ENCODE results near the gene SUN2. TPM values are rescaled to one million over a fixed set of nuclear protein-coding genes. Genes with fewer than 3 reads are reported as not detected.

Gene SUN2
- total RNA-seq, 1 experiment from 2014 or later, result 169 TPM

GRCh38 chr22:38707346-38707745, 48.5 kb downstream of the SUN2 start:
- no peaks in the 10 kb centered on the region for H3K27me3 ChIP-seq (ENCODE audit: insufficient read depth, low read depth)
- peaks cover 41% of the 10 kb centered on the region for H3F3A ChIP-seq (ENCODE audit: insufficient read depth, low read depth)
- peaks cover 50% of the 10 kb centered on the region for H3K4me1 ChIP-seq (replicated peaks; ENCODE audit: insufficient read depth)
- peak overlapping the region; percentile 88 for H3K27ac ChIP-seq
- H3K36me3 ChIP-seq (ENCODE audit: low read depth), result peaks cover 34% of the 10 kb centered on the region
- H4K20me1 ChIP-seq (ENCODE audit: insufficient read depth), result peaks cover 31% of the 10 kb centered on the region
- no peak for TF ChIP-seq CTCF (conservative IDR thresholded peaks at IDR 0.05)
- TF ChIP-seq EZH2 (IDR thresholded peaks at IDR 0.05; ENCODE audit: low read depth), result no peak
- POLR2A ChIA-PET (ENCODE audit: unreplicated experiment), result interaction anchor here (0.6 to 0.9 kb wide), 6 partner anchors 10 to 1656 kb away, joined by 3 to 5 read pairs (median 4); partner anchors contain the start of genes KCTD17 and TOMM22
- peak overlapping the region; percentile 98 for H3K4me3 ChIP-seq
- H3K9me2 ChIP-seq (ENCODE audit: insufficient read depth), result no peaks in the 10 kb centered on the region
- CTCF ChIA-PET, result interaction anchor here (0.7 to 2.1 kb wide), 4 partner anchors 11 to 59 kb away, joined by 3 to 7 read pairs (median 4); partner anchors contain the start of gene TOMM22
- intact Hi-C loops (cut with micrococcal nuclease; ENCODE audit: unreplicated experiment), result loop anchor here (10.0 kb wide), 2 partner anchors 203 to 393 kb away; partner anchors contain the start of genes CSNK1E and DDX17
- H3K79me2 ChIP-seq (ENCODE audit: low read depth), result peaks cover 65% of the 10 kb centered on the region
- DNase-seq, result peak in 1 of 2 experiments; percentile 97
- H3K9me3 ChIP-seq (ENCODE audit: insufficient read depth, low read depth), result no peaks in the 10 kb centered on the region
- no peak overlapping the region for H2AFZ ChIP-seq
- TSS peak; percentile 26 for BruUV-seq (replicated peaks)
- H3K4me2 ChIP-seq, result peak overlapping the region; percentile 85

GRCh38 chr22:38706901-38707195, 49.0 kb downstream of the SUN2 start:
- POLR2A ChIA-PET (ENCODE audit: unreplicated experiment), result interaction anchor here (0.6 to 0.9 kb wide), 4 partner anchors 10 to 133 kb away, joined by 3 to 5 read pairs (median 5); no protein-coding TSS in a partner anchor
- TSS peak; percentile 40 for BruUV-seq (replicated peaks)
- peak overlapping the region; percentile 69; the same call in 1 of the 2 replicates for H2AFZ ChIP-seq
- H3K27ac ChIP-seq, result peak overlapping the region; percentile 88
- H3K4me2 ChIP-seq, result peak overlapping the region; percentile 85
- peaks cover 43% of the 10 kb centered on the region for H3F3A ChIP-seq (ENCODE audit: insufficient read depth, low read depth)
- CTCF ChIA-PET, result interaction anchor here (0.8 to 2.1 kb wide), 2 partner anchors 18 to 25 kb away, joined by 3 to 7 read pairs; partner anchors contain the start of gene TOMM22
- peak overlapping the region; percentile 98 for H3K4me3 ChIP-seq
- H4K20me1 ChIP-seq (ENCODE audit: insufficient read depth), result peaks cover 26% of the 10 kb centered on the region
- no peak for DNase-seq
- peaks cover 60% of the 10 kb centered on the region for H3K79me2 ChIP-seq (ENCODE audit: low read depth)
- H3K4me1 ChIP-seq (replicated peaks; ENCODE audit: insufficient read depth), result peaks cover 51% of the 10 kb centered on the region
- H3K9me3 ChIP-seq (ENCODE audit: insufficient read depth, low read depth), result no peaks in the 10 kb centered on the region
- H3K36me3 ChIP-seq (ENCODE audit: low read depth), result peaks cover 29% of the 10 kb centered on the region
- intact Hi-C loops (cut with micrococcal nuclease; ENCODE audit: unreplicated experiment), result loop anchor here (10.0 kb wide), 2 partner anchors 202 to 392 kb away; partner anchors contain the start of genes CSNK1E and DDX17
- no peaks in the 10 kb centered on the region for H3K9me2 ChIP-seq (ENCODE audit: insufficient read depth)
- TF ChIP-seq EZH2 (IDR thresholded peaks at IDR 0.05; ENCODE audit: low read depth) (no peak), CTCF (conservative IDR thresholded peaks at IDR 0.05) (no peak)
- no peaks in the 10 kb centered on the region for H3K27me3 ChIP-seq (ENCODE audit: insufficient read depth, low read depth)

GRCh38 chr22:38706101-38706900, 49.5 kb downstream of the SUN2 start:
- CTCF ChIA-PET, result interaction anchor here (0.8 to 2.1 kb wide), 3 partner anchors 19 to 25 kb away, joined by 3 to 7 read pairs (median 3); partner anchors contain the start of gene TOMM22
- Histone ChIP-seq H3K27me3 (ENCODE audit: insufficient read depth, low read depth) (no peaks in the 10 kb centered on the region), H3K4me3 (peak overlapping the region; percentile 98), H3K4me1 (replicated peaks; ENCODE audit: insufficient read depth) (peaks cover 54% of the 10 kb centered on the region), H3K9me2 (ENCODE audit: insufficient read depth) (no peaks in the 10 kb centered on the region), H3K36me3 (ENCODE audit: low read depth) (peaks cover 24% of the 10 kb centered on the region), H3K27ac (peak overlapping the region; percentile 88), H3K4me2 (peak overlapping the region; percentile 85), H2AFZ (peak overlapping the region; percentile 69), H4K20me1 (ENCODE audit: insufficient read depth) (peaks cover 22% of the 10 kb centered on the region), H3K79me2 (ENCODE audit: low read depth) (peaks cover 54% of the 10 kb centered on the region), H3F3A (ENCODE audit: insufficient read depth, low read depth) (peaks cover 48% of the 10 kb centered on the region), H3K9me3 (ENCODE audit: insufficient read depth, low read depth) (no peaks in the 10 kb centered on the region)
- POLR2A ChIA-PET (ENCODE audit: unreplicated experiment), result interaction anchor here (0.5 to 1.0 kb wide), 11 partner anchors 9 to 1641 kb away, joined by 3 to 22 read pairs (median 5); partner anchors contain the start of gene MIEF1
- BruUV-seq (replicated peaks), result no TSS peak
- DNase-seq, result no peak
- TF ChIP-seq EZH2 (IDR thresholded peaks at IDR 0.05; ENCODE audit: low read depth), result no peak
- no peak for TF ChIP-seq CTCF (conservative IDR thresholded peaks at IDR 0.05)
- intact Hi-C loops (cut with micrococcal nuclease; ENCODE audit: unreplicated experiment), result loop anchor here (10.0 kb wide), 2 partner anchors 202 to 392 kb away; partner anchors contain the start of genes CSNK1E and DDX17

Data from PC-9 (cell line).